Left renal pelvis (tissue), 4 donors: Measurements from ENCODE around the gene MYRFL. TPM values are rescaled to one million over a fixed set of nuclear protein-coding genes. Genes with fewer than 3 reads are reported as not detected.

Source experiments
- polyA plus RNA-seq, 4 donors: library from polyadenylated mRNA; unstranded; fragments of 120-200 nt; gene quantifications; one replicate each; pipeline ENCODE4 v1.2.1, GENCODE V29; 2013; ENCODE audit not compliant: insufficient read length in 4 of 4

The MYRFL gene
- polyA plus RNA-seq, 4 donors, result 0.23 to 2.1 (median 1.2) TPM

Other genes with a start within 250 kb of the MYRFL start
- 100 to 1,000 TPM; 160 to 267 (median 255) TPM for gene CCT2, start 239.8 kb upstream of the MYRFL start, polyA plus RNA-seq
- not detected for gene LRRC10, start 214.3 kb upstream of the MYRFL start, polyA plus RNA-seq
- gene BEST3, start 125.9 kb upstream of the MYRFL start, polyA plus RNA-seq, result under 1 TPM; 0.06 to 0.46 (median 0.30) TPM
- gene RAB3IP, start 86.4 kb upstream of the MYRFL start, polyA plus RNA-seq, result 10 to 100 TPM in 3 of 4 donors, 1 to 10 TPM in 1; 8.1 to 94.1 (median 71.7) TPM